Body of pancreas (tissue), 4 donors: ENCODE data around the gene BICRAL. TPM values are rescaled to one million over a fixed set of nuclear protein-coding genes. Genes with fewer than 3 reads are reported as not detected.

Experiments
- ATAC-seq: fragments of 150-250 bp; one replicate; pipeline ENCODE4 v1.9.1; 2016
- DNase-seq, 4 donors: peaks; one replicate each; pipeline ENCODE4 v3.0.0-alpha.2; 2019
- H3K27ac ChIP-seq, 4 donors: fragments of 200-600 bp; sonication (generic); 1 replicate in 3 of 4; 2 replicates in 1 of 4; pipeline versions ENCODE4 v1.5.1 to v1.6.1; 2016 to 2019; ENCODE audit warnings: mild to moderate bottlenecking in 1 of 4, mixed read lengths in 1 of 4, moderate library complexity in 1 of 4
- H3K27me3 ChIP-seq, 2 donors: fragments of 200-600 bp; sonication (generic); one replicate each; pipeline ENCODE4 v1.6.0; 2016; ENCODE audit warnings: mild to moderate bottlenecking in 1 of 2
- H3K36me3 ChIP-seq, 2 donors: fragments of 200-600 bp; sonication (generic); replicated peaks in 1 of 2; 2 replicates each; pipeline ENCODE4 v1.5.1; 2016; ENCODE audit warnings: low read depth in 2 of 2; ENCODE audit not compliant: insufficient read depth in 1 of 2
- H3K4me1 ChIP-seq: fragments of 200-600 bp; sonication (generic); one replicate; pipeline ENCODE4 v1.6.0; 2016
- H3K4me3 ChIP-seq, 2 donors: fragments of 200-600 bp; sonication (generic); 1 replicate in 1 of 2; 2 replicates in 1 of 2; pipeline ENCODE4 v1.5.1; 2016 to 2019
- H3K9me3 ChIP-seq, 3 donors: fragments of 200-600 bp; sonication (generic); 1 replicate in 2 of 3; 2 replicates in 1 of 3; pipeline ENCODE4 v1.5.1; 2016
- CTCF ChIP-seq, 7 experiments: fragments of 450-650 bp in 4 of 7; fragments of 200-600 bp in 3 of 7; sonication (generic) in 3 of 7; IDR thresholded peaks; one replicate each; pipeline ENCODE4 v1.5.1; 2016 to 2019; ENCODE audit warnings: antibody characterized with exemption in 7 of 7
- POLR2A ChIP-seq, 3 donors: fragments of 450-650 bp; IDR thresholded peaks; one replicate each; pipeline ENCODE4 v1.6.1; 2016; ENCODE audit warnings: antibody characterized with exemption in 3 of 3, mild to moderate bottlenecking in 2 of 3
- WGBS, 2 donors: methylation state at CpG; one replicate each; pipeline ENCODE4 v1.1.5; 2017; 5-methylcytosine and 5-hydroxymethylcytosine counted together
- intact Hi-C: fragments of 100-400 bp; cut with DNase I; formaldehyde crosslinking; loops from one replicate; pipeline ENCODE4 v1.15.1; 2023
- total RNA-seq, 2 donors: library from RNA; depleted of rRNA; stranded (reverse); fragments of >200 nt; gene quantifications; one replicate each; pipeline ENCODE4 v1.1.0, GENCODE V29; 2016

The BICRAL gene
- total RNA-seq, 2 donors from 2014 or later: 6.9 to 8.6 TPM

GRCh38 chr6:42781546-42781795, 381 bp upstream of the BICRAL start:
- Histone ChIP-seq H3K9me3 (no peaks in the 10 kb centered on the region), H3K36me3 (no peaks in the 10 kb centered on the region), H3K27ac (peak overlapping the region in 3 of 4 donors; percentile 98 to 100 (median 100)), H3K4me3 (no peak overlapping the region), H3K27me3 (no peaks in the 10 kb centered on the region), H3K4me1 (peaks cover 31% of the 10 kb centered on the region)
- no peak for ATAC-seq
- no peak for TF ChIP-seq POLR2A (IDR thresholded peaks at IDR 0.05)
- no peak for TF ChIP-seq CTCF (IDR thresholded peaks at IDR 0.05)
- intact Hi-C loops: no loop called here
- DNase-seq: no peak
- 0 to 1% methylated on average over 4 of the region's 4 CpGs for WGBS, 2 donors

DNA sequence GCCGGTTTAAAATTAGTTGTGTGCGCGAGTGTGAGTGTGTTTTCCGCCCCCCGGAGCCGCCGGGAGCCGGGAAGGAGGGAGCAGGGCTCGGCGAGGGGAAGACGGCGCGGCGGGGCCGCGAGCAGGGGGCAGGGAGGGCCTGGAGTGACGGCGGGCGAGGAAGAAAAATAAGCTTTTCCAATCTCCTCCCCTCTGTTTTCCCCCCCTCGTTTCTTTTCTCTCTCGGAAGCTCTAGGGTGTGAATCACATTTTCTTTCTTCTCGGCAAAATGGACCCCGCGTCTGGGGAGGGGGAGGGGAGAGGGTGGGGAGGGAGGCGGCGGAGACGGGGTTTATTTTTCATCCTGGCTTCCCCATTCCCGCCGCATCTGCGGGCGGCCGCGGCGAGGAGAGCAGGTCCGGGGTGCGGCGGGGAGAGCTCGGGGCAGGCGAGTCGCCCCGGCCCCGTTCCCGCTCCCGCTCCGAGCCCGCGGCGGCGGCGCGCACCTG, 881 bp downstream of the BICRAL start:
- no peaks in the 10 kb centered on the region for H3K36me3 ChIP-seq
- peak overlapping the region; percentile 47 to 60 for H3K4me3 ChIP-seq
- peaks cover 39% of the 10 kb centered on the region for H3K4me1 ChIP-seq
- TF ChIP-seq POLR2A (IDR thresholded peaks at IDR 0.05) (peak; percentile 74 to 95 (median 92)), CTCF (IDR thresholded peaks at IDR 0.05) (no peak)
- peak overlapping the region; percentile 98 to 100 (median 100) for H3K27ac ChIP-seq
- intact Hi-C loops: no loop called here
- no peaks in the 10 kb centered on the region for H3K27me3 ChIP-seq
- H3K9me3 ChIP-seq: no peaks in the 10 kb centered on the region
- WGBS, 2 donors: 0% methylated on average over 19 to 50 of the region's 51 CpGs
- peak; percentile 62 for ATAC-seq
- DNase-seq: peak; percentile 74 to 82 (median 77)

DNA sequence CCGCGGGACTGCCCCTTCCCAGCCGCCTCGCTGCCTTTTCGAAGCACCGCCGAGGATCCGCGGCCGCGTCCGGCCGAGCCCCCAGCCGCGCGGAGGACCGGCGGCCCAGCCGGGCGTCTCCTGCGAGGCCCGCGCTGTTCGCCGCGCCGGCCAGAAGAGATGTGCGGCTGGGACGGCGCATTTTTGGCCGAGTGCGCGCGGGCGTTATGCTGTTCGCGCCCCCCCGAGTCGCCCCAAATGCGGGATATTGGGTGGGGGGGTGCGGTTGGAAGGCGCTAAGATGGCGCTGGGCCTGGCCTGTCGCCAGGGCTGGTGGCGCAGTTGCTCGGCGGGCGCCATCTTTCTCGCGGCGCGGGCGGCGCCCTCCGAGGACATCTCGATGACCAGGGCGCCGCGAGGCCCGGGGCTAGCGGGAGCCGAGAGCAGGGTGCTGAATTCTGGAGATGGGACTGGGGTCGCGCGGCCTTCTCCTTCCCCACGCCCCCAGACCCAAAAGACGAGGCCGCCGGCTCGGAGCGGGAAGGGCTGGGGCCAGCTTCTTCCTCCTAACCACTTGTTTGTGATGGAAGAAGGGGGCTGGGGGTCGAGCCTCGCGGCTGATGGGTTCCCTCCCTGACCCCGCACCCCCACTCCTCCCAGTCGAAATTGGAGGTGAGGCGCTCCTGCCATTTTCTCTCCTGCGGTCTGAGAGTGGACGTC, 1.5 kb downstream of the BICRAL start:
- intact Hi-C loops: no loop called here
- Histone ChIP-seq H3K4me3 (peak overlapping the region; percentile 47 to 60), H3K27me3 (no peaks in the 10 kb centered on the region), H3K4me1 (peaks cover 41% of the 10 kb centered on the region), H3K27ac (peak overlapping the region; percentile 98 to 100 (median 100)), H3K36me3 (no peaks in the 10 kb centered on the region), H3K9me3 (no peaks in the 10 kb centered on the region)
- DNase-seq (peak; percentile 74 to 84 (median 82)), ATAC-seq (peak; percentile 74)
- WGBS, 2 donors: 0% methylated on average over 3 to 66 of the region's 79 CpGs
- TF ChIP-seq POLR2A (IDR thresholded peaks at IDR 0.05) (peak; percentile 5 to 55 (median 27)), CTCF (IDR thresholded peaks at IDR 0.05) (no peak)

DNA sequence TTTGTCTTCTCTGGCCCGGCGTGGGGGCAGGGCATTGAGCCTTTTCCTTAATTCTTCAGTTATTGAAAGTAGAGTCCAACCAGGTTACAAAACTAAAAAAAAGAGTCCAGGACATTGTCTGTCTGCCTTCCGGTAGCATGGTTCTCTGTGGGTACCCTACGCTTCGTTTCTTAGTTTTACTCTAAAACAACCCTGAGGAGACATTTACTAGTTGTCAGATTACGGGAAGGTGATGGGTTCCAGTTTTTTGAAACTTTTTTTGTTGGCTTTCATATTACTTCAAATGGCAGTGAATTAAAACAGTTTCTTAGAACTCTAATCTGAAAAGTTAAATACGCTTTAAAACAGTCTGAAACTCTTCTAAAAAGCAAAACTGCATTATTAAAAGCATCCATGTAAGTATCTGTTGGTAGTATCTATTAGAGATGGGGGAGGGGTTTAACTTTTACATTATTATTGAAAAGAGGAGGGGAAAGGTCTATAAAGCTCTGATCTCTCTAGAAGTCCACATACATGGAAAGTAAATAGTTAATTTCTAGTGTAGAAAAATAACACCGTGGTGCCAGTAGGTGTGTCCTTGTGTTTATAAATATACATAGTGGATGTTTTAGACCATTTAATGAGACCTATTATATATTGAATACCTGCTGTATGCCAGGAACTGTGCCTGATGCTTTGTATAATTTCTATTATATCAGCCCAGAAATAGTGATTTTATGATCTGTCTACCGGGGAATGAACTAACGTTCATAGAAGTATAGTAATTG, 2.2 kb downstream of the BICRAL start:
- Histone ChIP-seq H3K36me3 (no peaks in the 10 kb centered on the region), H3K9me3 (no peaks in the 10 kb centered on the region), H3K4me3 (peak overlapping the region; percentile 47 to 60), H3K4me1 (peaks cover 48% of the 10 kb centered on the region), H3K27ac (peak overlapping the region; percentile 98 to 100 (median 100)), H3K27me3 (no peaks in the 10 kb centered on the region)
- WGBS, 2 donors: 0 to 1% methylated on average over 10 of the region's 10 CpGs
- ATAC-seq: no peak
- peak in 1 of 4 donors; percentile 69 for DNase-seq
- TF ChIP-seq POLR2A (IDR thresholded peaks at IDR 0.05): no peak
- TF ChIP-seq CTCF (IDR thresholded peaks at IDR 0.05): no peak
- intact Hi-C loops: no loop called here
